NCI-H510A treated with DMSO at 0.1 percent for 48 hours (cell line): Measurements from ENCODE around the gene RAB44.

Source experiments
- DNase-seq: peaks from one replicate; lab custom pipeline; 2025; lab: John Stamatoyannopoulos, UW

Gene RAB44

DNA sequence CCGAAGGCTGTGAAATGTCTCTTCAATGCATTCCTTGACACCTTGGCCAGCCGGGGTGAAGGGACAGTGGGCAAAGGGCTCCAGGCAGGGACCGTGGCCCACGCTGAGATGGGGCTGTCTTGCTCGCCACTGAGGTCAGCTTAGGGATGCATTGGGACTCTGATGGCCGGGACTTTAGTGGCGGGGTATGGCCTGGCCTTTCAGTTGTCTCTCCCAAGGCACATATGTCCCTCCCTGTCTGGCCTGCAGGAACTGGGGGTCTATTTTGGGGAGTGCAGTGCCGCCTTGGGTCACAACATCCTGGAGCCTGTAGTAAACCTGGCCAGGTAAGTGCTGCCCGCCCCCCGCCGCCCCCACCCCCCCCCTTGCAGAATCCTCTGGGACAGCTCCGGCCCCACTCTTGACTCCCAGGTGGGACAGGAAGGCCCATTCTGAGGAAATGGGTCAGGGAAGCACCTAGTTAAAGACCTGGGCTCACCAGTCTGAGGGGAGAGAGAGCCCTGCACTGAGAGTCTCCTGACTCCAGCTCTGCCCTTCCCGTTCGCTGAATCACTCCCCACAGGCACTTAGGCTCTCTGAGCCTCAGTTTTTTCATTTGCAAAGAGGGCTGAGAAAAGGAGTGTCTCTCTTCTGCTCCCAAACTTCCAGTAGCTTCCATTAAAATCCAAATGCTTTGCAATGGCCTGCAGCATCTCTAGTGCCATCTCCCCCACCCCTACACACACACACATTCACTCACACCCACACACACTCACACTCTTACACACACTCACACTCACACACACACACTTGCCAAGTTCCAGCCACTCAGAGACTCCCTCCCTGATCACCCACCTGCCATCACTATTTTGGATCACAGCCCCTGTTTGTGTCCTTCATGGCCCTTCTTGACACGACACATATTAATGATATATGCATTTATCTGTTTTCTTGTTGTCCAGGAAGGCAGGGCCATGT, 33.1 kb downstream of the RAB44 start:
- no peak for DNase-seq

DNA sequence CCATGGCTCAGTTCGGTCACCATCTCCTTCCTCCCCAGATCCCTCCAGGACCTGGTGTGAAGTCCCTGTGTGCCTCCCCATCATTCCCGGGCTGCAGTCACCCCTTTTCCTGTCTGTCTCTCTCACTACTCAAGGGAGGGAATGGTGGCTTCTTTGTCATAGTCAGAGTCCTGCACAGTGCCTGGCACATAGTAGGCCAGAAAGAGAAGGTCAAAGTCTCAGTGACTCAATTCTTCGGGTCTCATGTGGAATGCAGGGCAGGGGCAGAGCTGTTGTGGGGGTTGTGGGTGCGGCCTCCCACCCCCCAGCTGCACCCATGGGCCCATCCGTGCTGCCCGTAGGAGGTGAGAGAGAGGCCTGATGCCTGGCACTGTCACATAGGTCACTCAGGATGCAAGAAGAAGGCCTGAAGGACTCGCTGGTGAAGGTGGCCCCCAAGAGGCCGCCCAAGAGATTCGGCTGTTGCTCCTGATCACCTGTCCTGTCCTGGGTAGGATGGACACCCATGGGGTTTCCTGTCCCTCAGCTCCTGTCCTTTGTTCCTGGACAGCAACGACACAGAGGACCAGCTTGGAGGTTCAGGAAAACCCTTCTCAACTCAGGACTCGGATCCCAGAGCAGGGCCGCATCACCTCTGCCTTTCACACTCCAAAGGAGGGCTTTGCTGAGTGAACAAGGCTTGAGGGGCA, 34.1 kb downstream of the RAB44 start:
- DNase-seq, result no peak

DNA sequence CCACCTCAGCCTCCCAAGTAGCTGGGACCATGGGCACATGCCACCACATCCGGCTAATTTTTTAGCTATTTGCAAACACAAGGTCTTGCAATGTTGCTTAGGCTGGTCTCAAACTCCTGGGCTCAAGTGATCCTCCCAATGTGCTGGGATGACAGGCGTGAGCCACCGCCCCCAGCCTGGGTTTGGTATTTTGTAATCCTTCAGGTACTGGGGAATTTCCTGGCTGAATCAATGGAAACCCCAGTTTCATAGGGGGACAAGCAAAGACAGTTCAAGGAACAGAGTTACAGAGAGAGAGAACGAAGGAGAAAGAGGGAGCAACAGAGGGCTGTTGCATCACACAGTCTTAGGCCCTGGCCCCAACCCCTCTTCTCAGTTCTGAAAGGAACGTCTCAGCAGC, 35.7 kb downstream of the RAB44 start:
- no peak for DNase-seq

DNA sequence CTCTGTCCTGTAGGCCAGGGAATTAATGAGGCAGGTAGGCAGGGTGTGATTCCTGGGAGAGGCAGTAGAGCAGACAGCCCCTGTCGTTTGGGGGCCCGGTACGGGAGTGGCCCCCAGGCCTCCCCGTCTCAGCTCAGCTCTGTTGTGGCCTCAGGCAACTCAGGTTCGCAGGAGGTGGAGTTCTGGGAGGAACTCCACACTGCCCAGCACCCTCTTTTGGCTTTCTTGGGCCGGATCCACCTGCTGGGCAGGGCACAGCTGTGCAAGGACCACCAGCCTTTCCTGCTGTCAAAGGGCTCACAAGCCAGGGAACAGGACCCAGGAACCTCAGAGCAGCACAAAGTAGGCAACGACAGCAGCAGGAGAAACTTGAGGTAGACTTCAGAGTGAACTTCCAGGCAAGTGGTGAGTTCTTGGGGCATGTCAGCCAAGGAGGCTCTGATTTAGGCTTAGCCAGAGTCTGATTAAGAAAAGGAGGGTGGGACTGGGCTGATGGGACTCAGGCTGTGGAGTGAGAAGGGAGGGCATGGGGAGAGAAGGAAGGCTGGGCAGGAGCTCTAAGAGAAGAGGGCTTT, 36.9 kb downstream of the RAB44 start:
- no peak for DNase-seq

DNA sequence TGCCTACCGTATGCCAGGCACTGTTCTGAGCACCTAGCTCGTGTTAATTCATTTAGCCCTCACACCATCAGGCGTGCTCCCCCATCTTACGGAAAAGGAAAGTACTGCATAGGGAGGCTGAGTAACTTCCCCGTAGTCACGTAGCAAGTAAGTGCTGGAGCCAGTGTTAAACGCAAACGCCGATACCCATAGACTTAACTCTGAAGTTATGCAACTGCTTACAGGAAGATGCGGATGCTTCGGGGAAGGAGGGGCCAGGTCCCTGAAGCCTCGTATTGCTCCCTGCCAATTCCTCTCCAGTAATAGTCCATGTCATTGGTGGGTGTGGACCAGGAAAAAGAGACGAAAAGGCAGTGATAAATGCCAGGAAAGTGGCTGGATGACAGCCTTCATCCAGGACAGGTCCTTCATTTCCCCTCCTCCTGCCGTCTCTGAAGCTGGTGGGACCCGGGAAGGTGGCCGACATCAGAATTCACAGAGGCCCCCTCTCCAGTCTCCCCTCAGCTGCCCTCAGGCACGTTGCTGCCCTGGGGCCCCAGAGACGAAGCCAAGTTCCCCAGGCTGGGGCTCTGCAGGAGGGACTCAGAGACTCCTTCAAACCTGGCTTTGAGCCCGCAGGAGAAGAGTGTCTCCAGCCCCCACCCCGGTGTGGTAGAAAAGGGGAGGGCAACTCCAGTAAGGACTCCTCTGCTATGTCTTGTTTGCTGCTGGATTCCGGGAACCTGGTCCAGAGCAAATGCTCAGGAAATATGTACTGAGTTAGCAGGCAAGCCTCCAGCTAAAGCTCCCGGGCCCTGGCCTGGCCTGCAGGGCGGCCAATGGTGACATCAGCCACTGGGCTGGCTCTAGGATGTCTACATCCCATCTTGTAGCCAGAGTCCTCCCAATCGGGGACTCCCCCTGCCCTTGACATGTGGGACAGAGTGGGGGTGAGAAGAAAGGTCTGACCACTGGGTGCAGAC, 37.8 kb downstream of the RAB44 start:
- no peak for DNase-seq

DNA sequence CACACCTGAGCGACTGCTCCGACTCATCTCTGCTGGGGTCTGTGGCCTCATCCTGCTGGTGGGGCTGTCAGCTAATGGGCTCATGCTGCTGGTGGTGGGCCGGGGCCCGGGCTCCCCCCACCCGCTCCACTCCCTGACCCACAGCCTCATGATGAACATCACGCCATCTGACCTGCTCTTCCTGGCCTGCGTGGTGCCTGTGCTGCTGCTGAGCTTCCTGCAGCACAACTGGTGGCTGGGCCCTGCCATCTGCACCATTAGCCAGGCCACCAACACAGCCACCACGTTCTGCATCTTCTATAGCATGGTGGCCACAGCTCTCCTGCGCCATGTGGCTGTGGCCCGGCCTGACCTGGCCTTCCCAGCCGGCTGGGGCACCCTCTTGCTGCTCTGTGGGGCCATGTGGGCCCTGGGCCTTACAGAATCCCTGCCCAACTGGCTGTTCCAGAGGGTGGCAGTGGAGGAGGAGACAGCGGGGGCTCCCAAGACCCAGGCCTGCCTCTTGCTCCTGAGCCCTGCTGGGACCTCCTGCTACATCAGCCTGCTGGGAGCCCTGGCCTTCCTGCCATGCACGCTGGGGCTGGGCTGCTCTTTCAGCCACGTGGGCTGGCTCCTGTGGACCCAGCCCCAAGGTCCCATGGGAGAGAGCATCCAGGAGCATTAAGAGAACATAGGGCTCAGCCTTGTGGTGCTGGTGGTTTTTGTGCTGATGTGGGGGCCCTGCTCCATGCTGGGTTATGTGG, 39.6 kb downstream of the RAB44 start:
- DNase-seq, result no peak

DNA sequence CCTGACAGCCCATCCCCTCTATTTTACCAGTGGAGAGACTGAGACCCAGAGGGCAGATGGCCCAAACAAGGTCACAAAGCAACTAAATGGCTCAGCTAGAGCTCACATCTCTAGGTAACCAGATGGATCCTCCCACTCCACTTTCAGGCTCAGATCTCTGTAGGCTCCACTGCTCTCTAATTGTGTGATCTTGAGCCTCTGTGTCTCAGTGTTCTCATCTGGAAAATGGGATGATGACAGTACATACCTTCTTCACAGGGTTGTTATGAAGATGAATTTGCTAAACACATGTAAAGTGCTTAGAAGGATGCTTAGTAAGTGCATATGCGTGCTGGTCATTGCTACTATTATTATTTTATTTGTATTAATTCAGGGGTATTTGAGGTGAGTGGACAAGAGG, 40.5 kb downstream of the RAB44 start:
- no peak for DNase-seq

DNA sequence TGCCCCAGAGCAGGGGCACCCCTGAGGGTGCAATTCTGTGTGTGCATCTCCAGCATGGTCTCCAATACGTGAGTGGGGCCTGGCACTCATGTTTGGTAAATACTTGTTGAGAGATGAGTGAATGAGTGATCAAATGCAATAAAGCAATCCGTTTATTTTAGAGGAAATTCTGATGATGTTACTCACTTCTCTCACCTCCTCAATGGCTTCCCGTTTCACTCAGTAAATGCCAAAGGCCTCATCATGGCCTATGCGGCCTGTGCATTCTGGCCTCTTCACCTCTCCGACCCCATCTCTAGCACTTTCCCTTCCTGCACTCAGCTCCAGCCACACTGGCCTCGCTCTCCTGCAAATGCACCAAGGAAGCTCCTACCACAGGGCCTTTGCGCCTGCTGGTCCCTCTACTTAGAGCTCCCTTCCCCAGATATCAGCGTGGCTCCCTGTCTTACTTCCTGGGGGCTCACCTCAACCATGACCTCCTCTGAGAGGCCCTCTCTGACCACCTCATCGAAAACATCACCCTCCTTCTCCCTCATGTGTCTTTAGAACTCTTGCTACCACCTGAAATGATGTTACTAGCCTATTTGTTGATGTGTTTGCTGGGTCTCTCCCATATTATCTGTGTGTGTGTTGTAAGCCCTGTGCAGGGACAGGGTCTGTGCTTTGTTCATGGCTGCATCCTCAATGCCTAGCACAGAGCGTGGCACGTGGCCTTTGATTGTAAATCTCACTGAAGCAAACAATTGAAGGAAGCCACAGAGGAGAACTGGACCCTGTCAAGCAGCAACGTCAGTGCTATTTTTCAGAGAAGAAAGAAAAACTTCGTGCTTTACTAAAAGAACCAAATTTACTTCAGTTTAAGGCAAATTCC, 42.6 kb downstream of the RAB44 start:
- no peak for DNase-seq

DNA sequence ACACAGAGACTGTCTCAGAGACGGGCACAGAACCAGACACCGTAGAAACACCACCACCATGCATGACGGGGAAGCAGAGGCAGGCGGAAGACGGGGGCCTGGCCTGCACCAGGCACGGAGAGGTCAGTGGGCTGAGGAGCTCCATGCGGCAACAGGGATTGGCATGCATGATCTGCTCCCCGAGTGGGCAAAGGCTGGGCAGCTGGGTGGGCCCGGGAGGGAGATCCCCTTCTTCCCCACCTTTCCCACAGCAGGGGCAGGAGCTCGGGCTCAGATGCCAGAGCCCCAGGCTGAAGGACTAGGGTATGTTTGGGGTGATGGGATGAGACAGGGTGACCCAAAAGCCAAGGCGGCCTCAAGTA, 43.2 kb downstream of the RAB44 start:
- no peak for DNase-seq

DNA sequence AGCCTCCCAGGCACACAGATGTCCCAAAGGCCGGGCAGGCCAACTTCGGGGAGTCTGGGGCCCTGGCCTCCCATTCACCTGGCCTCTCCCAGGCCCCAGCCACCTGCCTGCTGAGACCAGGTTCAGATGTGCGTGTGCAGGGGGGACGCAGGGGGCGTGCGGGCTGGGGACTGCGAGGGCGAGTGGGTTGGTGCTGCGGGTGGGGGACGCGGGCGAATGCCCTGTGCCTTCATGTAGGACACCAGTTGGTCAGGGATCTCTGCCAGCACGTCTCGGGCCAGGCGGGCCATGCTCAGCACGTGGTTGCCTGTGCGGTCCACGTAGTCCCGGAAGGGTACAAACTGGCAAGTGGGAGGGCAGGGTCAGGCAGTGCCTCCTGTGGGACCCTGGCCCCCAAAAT, 44.5 kb downstream of the RAB44 start:
- DNase-seq, result no peak

DNA sequence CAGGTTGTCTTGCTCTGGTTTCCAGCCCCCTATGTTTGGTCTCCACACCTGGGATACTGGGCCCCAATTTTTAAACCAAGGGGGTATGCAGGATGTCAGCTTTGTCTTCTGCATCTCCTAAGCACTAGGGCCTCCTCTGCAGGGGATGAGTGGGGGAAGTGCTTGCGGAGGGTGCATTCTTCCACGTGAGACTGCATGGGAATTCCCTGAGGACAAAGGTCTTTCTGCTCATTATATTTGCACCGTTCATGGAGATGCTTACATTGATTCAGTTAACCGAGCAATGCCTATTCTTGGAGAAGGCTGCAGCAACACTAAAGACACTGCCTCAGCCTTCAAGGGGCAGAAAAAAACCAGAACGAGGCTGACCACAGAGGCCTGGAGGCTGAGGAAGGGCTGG, 45.4 kb downstream of the RAB44 start:
- no peak for DNase-seq

DNA sequence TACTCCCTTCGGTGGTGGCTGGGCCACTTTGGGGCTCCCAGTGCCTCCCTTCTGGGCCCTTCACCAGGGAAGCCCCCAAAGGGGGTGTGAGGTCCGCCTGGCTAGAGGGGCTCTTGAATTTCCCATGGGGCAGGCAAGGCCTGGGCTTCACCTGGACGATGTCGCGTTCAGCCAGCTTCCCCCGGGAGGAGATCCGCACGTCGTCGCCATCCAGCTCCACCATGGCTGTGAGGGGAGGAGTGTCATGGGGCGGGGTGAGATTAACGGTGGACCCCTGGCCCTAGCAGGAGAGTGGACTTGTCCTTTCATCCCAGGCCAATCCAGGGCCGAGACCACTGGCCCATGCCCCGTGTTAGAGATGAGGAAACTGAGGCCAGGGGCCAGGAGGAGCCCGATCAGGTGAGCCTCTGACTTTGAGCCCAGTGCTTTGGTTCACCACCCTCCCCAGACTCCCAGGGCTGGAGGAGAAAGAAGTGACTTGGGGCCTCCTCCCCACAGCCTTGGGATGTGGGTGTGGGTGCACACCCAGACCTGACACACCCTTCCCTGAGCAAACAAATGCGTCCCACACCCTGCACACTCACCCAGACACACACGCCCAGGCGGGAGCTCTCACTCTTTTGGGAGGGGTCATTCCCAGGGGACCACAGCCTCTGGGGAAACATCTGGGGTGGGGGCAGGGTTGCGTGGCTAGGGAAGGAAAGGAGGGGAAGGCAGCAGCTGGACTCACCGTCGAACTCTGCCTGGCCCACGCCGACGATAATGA, 46.1 kb downstream of the RAB44 start:
- no peak for DNase-seq

DNA sequence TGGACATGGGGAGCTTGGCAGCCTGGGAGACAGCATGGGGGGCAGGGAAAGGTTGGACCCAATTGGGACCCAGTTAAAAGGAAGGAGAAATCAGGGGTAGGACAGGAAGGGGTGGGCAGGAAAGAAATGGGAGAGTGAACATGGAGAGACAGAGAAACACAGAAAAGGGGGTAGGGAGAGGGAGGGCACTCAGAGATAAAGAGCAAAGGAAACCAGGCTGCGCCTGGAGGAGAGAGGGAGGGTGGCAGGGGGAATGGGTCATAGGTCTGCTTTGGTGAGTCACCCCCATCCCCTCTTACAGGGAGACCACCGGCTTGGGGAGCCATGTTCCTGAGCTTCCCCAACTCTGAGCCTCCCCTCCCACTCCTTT, 46.7 kb downstream of the RAB44 start:
- no peak for DNase-seq

DNA sequence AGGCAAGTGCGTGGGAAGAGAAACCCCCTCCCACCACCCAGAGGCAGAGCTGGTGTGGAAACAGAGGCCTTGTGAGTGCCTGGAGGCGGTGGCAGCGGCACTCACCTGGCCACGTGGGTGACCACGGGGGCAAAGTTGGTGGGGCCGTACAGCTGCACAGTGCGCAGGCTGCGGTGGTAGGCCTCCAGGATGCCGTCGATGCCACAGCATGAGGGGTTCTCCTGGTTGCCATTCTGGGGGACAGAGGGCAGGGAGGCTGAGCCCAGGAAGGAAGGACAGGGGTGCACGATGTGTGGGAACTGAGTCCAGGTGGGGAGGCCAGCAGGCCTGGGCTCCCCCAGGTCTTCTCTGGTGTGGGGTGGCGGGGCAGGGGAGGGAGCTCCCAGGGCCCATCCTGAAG, 47.7 kb downstream of the RAB44 start:
- DNase-seq, result no peak

DNA sequence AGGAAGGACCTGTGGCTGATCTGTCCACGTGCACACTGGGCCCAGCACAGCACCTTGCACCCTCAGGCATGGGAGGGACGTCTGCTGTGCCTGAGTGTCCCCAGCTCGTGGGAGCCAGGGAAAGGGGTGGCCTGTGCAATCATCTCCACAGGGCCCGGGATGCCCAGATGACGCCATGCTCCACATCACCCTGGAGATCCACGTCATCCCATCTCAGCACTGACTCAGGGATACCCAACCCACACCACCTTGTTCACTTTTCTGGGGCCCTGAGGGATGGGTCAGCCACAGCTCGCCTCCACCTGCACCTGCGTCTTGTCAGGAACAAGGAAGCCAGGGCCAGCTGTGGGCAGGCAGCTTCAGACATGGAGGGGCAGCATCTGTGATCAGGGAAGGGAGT, 48.2 kb downstream of the RAB44 start:
- no peak for DNase-seq

DNA sequence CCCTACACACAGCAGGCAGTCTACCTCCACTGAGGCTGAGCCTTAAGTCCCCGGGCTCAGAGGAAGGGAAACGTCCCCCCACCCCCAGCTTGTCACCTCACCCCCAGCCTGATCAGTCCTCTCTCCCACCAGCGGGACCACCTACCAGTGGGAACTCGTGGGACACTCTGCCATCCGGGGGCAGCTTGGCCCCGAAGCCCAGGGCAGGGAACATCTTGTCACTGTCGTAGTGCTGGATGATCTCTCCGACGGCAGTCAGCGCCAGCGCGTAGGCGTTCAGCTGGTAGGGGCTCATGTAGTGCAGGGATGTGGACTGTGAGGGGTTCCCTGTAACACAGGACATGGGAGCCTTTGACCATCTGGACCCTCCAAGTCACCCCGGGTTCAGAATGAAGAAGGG, 48.6 kb downstream of the RAB44 start:
- DNase-seq, result no peak

DNA sequence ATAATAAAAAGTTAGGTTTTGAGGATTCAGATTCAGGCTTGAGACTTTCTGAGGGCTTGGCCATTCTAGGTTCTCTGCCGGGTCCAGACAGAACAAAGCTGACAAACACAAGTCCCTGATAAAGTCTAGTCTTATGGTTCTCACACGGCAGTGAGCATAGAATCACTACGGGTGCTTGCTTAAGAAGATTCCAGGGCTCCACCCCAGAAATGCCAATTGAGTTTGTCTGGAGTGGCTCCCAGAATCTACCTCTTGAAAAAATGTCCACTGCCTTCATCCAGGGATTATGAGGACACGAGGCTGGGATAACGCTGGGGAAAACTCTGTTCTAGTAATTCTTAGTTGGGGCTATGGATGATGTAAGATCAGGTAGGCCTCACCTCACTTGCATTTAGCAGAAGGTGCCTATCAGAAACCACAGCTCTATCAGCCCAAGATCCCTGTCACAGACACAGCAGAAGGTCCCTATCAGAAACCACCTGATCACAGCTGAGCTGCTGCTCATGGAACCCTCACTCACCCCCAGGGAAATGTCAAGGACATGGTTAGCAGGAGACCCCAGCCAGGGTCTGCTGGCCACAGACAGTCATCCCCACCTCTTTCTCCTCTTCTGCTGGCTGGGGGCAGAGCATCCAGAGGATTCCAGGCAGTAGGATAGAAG, 52.3 kb downstream of the RAB44 start:
- no peak for DNase-seq

DNA sequence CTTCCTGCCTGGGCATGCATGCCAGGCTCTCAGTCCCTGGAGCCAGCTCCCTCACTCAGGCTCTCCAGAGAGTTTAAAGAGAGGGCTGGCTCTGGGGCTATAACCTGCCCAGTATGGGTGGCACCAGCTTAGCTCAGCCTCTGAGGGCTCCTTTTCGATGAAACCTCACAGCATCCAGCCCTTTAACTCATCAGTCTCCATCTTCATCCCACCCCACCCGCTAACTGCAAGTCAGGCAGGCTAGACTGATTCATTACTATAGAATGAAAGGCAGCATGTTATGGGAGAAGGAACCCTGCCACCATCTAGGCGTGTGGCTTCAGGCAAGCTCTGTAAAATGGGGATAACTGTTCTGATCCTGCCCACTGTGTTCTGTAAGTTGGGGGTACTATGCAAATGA, 53.5 kb downstream of the RAB44 start:
- DNase-seq, result peak; percentile 42

DNA sequence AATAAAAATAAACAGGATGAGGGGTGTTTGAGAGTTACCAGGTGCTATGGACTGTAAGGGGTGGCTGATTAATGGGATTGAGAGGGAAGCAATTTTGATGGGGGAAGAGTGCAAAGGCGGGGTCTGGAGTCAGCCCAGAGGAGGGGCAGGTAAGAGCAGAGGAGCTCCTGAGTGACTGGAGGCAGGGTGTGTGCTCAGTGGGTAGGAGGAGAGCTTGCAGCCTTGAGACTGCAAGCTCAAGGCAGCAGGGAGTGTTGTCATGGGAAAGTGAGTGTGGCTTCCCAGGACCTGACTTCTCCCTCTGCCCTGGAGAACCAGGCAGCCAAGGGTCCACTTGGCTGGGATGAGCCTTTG, 54.2 kb downstream of the RAB44 start:
- DNase-seq, result no peak
